NCI-H1694 (cell line): ENCODE measurements around the gene FAT1.
"Not testable (repeated sequence)": the region's sequence is repeated elsewhere in the genome, so short reads cannot be mapped to it uniquely, and the experiment has no call there.

Experiments used
- DNase-seq: peaks from one replicate; lab custom pipeline; 2025; lab: John Stamatoyannopoulos, UW

The FAT1 gene, protein sequence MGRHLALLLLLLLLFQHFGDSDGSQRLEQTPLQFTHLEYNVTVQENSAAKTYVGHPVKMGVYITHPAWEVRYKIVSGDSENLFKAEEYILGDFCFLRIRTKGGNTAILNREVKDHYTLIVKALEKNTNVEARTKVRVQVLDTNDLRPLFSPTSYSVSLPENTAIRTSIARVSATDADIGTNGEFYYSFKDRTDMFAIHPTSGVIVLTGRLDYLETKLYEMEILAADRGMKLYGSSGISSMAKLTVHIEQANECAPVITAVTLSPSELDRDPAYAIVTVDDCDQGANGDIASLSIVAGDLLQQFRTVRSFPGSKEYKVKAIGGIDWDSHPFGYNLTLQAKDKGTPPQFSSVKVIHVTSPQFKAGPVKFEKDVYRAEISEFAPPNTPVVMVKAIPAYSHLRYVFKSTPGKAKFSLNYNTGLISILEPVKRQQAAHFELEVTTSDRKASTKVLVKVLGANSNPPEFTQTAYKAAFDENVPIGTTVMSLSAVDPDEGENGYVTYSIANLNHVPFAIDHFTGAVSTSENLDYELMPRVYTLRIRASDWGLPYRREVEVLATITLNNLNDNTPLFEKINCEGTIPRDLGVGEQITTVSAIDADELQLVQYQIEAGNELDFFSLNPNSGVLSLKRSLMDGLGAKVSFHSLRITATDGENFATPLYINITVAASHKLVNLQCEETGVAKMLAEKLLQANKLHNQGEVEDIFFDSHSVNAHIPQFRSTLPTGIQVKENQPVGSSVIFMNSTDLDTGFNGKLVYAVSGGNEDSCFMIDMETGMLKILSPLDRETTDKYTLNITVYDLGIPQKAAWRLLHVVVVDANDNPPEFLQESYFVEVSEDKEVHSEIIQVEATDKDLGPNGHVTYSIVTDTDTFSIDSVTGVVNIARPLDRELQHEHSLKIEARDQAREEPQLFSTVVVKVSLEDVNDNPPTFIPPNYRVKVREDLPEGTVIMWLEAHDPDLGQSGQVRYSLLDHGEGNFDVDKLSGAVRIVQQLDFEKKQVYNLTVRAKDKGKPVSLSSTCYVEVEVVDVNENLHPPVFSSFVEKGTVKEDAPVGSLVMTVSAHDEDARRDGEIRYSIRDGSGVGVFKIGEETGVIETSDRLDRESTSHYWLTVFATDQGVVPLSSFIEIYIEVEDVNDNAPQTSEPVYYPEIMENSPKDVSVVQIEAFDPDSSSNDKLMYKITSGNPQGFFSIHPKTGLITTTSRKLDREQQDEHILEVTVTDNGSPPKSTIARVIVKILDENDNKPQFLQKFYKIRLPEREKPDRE (N-terminal part only)

DNA sequence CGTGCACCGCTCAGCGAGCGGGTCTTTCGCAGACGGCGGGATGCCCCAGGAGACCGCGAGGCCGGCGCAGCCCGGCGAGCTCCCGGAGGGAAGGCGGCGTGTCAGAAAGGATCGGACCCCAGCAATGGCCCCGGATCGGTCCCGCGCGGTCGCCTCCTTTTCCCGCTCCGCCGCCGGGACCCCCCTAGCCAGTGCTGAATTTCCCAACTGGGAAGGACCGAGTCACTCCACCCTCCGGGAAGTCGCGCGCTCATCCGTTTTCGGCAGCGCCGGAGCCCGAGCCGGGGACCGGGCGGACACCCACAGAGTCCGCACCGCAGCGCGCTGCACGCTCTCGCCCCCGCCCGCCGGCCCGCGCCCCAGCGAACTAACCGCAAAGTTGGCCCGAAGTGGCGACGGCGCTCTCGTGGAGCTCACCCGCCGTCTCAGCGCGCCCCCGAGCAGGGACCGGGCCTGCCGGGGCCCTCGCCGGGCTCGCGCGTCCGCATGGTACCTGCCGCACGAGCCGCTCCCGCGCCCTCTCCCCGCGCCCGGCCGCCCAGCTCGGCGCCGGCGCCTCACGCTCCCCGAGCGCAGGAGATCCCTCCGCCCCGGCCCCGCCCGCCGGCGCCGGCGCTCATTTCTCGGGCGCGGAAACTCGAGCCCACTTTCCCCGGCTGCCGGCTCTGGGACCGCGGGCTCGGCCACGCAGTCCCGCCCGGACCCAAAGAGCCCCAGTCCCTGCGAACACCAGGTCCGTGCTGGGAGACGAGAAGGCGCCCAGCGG lies at the start of gene FAT1:
FAT1 (minus strand) TSS at position 565 of the 766 bp plus-strand sequence. CDS start 14,029 bp downstream, outside the sequence.
- DNase-seq: no peak

DNA sequence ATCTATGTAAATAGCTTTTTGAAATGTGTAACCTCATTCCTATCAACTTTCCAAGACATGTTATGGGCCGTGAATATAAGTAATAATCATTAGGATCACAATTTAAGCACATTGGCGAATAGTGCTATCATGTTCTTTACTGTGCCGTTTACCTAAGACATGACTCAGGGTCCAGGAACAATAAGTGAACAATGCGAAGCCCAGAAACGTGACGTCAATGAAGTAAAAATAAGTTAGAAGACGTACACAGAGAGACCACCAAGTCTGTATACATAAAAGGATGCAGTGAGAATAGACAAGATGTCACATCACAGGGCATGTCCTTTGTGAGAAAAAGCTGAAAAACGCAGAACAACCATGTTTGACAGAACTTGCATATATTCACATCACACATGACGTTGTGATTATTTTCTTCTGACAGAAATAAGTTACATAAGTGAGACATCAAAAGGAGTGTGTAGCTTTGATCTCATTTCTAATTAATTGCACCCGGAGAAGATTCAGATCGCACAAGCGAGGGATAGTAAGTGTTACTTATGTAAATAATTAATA lies 49.4 kb upstream of the FAT1 start:
- DNase-seq: no peak

DNA sequence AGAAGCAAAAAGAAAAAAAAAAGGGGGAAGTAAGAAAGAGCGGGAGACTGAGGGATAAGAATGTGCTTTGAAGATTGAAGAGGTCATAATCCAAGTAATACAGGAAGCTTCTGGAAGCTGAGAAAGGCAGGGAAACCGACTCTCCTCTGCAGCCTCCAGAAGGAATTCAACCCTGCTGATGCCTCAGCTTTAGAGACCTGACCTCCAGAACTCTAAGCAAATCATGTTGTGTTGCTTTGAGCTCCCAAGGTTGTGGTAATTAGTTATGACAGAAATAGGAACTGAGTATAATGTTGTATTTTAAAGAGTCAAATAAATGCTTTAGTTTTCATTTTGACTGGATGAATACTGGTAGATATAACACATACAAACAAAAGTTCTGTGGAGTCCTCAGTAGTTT lies 48.0 kb upstream of the FAT1 start:
- DNase-seq: no peak

DNA sequence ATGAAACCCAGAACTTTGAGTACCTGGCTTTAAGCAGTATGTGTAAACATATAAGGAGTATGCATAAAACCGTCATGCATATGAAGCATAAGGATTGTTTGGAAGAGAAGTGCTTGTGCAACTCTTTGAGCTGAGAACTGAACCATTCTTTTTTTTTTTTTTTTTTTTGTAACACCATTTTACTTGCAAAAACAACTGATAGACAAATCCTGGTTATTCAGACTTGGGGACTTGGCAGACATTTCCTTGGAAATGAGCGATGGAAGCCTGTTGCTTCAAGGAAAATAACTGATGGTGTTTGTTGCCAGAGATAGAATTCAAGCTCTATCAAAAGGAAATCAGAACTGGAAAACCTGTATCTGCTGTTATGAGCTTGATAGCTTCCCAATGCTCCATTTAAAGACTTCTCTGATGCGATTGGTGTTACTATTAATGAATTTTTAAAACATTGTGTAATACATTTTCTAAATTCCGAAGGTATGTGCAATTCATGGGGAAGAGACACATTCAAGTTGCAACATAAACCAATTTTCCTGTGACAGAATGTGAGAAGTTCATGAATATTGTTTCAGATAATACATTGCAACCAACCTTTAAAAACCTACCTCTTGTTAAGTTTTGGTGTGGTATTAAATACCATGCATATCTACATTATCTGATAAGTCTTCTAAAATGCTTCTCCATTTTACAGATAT lies 47.0 kb upstream of the FAT1 start:
- no peak for DNase-seq

DNA sequence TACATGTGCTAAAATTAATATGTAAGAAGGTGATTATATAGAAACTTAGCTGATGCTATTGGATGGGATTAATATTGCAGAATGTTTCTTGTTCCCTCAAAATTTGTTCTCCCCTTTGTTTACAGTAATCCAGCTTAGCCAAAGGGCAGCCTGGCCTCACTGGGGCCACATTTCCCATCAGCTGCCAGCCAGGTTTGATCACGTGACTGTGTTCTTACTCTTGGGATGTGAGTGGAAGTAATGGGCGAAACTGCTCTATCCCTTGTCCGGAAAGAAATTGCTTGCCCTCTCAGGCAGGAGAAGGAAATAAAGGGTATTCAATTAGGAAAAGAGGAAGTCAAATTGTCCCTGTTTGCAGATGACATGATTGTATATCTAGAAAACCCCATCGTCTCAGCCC lies 44.1 kb upstream of the FAT1 start:
- no peak for DNase-seq

DNA sequence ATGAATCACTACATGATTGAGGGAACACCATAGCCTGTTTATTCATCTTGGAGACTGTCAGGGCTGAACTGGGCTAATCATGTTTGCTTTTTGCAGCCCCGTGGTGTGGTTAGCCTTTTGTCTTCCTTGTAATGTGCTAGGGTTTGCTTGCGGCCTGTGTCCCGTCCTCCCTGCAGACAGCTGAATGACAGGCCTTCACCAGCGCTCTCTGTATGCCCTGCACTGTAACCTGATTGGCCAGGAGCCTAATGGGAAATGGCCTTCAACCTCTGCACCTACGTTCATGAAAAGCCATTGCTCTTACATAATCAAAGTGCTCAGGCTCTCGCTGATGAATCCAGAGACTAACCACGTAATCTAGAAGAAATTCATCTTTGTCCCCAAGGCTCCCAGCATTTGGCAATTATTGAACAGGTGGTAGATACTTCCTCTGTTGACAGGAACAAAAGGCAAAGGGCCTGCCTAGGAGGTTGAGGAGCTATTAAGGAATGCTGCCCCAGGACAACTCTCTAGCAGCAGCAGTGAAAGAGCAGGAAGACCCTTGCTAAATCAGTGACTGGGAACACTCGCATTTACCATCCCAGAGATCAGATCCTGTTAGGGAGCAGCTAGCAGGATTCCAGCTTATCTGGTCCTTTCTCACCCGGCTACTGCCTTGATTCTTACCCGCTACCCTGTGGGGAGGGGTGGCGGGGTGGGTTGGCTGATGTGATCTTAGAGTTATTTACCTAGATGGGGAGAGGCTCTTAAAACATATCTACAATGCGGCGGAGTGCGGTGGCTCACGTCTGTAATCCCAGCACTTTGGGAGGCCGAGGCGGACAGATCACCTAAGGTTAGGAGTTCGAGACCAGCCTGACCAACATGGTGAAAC lies 42.3 kb upstream of the FAT1 start:
- no peak for DNase-seq

DNA sequence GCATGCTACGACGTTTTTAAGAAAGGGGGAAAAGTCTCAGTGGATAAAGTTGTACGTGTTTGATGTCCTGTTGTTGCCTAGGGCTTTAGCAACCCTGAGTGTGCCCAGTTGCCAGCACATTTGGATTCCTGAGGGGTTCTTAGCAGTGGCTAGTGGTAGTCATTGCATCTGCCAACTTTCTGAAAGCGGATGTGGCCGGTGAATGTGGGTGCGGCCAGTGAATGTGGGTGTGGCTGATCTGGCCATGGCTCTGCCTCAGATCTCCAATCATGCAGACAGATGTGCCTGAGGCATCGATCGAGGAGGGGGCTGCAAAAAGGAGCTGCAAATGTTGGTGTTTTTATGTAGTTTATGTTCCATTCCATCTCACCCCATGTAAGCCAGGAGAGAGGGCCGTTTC lies 41.5 kb upstream of the FAT1 start:
- no peak for DNase-seq

DNA sequence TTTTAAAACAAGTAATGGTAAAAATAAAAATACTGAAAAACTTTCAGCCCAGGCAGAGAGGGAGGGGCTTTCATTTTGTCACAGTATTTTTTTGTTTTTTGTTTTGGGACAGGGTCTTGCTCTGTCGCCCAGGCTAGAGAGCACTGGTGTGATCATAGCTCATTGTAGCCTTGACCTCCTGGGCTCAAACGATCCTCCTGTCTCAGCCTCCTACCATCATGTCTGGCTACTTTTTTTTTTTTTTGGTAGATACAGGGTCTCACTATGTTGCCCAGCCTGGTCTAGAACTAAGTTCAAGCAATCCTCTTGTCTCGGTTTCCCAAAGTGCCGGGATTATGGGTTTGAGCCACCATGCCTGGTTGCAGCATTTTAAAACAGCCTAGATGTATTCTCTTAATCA lies 40.8 kb upstream of the FAT1 start:
- no peak for DNase-seq

DNA sequence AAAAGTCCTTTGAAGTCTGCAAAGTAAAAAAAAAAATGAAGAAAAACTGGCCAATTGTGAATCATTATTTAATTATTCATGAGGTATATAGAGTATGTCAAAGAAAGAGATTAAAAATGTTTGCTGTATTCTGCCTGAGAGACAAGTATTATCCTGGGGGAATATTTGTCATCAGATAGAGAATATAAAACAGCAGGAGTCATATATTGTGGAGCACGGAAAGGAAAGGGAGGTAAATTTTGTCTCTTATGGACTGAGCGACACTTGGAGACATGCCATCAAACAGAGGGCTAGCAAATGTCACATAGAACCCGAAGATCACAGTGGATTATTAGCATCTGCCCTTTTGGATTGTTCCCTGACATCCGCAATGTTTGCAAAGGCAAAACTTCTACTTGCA lies 39.2 kb upstream of the FAT1 start:
- no peak for DNase-seq

DNA sequence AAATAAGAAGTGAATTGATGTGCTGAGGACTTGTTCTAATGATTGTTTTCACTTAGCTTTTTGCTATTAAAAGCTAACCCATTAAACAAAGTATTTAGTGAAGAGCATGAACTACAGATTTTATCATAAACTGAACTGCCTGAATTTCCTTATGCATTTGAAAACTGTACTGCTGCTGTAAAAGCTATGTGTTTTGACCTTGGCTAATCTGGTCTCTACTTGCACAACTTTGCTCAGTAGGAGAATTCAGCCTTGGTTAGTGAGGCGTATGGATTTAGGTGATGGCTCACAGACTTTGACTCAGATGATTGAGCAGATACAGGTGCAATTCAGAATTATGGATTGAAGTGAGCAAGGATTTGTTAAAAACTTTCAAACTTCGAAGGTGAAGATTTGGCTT lies 38.7 kb upstream of the FAT1 start:
- DNase-seq: no peak

DNA sequence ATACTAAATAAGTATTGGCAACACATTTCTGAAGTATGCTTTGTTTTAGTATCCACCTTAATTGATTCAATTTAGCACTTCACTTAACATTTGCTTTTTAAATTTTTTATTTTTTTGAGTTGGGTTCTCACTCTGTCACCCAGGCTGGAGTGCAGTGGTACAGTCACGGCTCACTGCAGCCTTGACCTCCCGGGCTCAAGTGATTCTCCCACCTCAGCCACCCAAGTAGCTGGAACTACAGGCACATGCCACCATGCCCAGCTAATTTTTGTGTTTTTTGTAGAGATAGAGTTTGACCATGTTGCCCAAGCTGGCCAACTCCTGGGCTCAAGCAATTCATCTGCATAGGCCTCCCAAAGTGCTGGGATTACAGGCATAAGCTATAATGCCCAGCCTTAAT lies 38.3 kb upstream of the FAT1 start:
- not testable (repeated sequence) for DNase-seq

DNA sequence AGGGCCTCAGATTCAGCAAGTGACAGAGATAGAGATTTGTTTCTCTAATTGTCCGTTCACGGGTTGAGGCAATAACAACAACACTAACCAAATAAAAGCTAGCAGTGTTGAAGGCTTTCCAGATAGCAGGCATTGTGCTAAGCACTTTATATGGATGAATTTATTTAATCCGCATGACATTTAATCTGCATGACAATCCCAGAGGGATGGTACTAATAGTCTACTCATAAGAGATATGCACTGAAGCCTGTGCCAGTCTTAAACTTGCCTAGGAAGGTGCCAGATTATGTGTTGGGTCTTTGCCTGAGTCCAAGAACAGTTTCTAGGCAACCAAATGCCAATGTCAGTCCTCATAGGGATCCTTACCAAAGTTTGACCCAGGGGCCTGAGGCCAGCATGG lies 37.7 kb upstream of the FAT1 start:
- no peak for DNase-seq

DNA sequence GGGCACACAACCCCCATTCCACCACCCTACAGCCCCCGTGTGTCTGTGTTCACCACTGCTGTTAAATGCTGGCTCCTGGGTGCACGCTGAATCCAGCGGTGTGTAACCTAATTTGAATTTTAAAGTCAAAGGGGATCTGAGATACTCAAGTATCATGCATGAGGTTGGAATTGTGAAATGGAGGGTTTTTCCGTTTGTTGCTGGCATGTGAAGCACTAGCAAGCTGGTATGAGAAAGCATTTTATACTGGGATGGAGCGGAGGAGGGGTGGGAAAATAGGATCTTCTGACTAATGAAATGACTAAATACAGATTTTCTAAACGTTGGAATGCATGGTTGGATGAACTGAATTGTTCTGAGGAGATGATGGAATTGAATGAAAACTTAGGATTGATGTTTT lies 36.9 kb upstream of the FAT1 start:
- DNase-seq: no peak

DNA sequence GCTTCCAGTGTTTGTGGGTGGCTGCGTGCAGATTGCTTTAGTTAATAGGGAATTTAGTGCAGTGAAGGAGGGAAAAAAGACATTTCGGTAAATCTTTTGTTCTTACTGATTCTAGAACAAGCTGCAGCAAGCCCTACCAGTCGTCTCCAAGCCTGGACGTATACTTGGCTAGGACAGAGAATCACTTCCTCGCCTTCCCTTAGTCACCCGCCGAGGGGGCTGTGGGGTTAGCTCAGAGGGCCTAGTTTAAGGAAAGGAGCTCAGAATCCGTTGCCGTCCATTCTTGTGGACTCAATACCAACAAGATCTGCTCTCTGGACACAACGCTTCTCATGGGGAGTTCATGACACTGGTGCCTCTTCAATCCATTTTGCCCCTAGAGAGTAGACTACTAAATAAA lies 36.3 kb upstream of the FAT1 start:
- DNase-seq: no peak

DNA sequence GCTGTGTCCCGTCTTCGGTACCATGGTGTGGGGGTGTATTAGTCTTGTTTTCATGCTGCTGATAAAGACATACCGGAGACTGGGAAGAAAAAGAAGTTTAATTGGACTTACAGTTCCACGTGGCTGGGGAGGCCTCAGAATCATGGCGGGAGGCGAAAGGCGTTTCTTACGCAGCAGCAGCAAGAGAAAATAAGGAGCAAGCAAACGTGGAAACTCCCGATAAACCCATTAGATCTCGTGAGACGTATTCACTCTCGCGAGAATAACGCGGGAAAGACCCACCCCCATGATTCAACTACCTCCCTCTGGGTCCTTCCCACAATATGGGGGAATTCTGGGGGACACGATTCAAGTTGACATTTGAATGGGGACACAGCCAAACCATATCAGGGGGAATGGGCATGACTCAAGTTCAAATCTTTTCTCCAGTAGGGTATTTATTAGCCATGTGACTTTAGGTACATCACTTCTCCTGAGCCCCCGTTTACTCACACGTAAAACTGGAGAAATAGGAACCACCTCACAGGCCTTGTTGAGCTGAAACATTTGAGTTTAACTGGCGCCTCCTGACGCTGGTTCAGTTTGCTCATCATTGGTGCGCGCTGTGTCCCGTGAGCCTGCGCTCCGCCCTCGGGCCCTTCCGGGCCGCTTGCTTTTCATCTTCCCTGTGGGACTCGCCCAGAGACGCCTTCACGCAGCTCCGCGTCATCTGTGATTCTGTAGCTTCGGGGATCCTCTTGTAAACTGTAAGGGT lies 35.5 kb upstream of the FAT1 start:
- DNase-seq: no peak

DNA sequence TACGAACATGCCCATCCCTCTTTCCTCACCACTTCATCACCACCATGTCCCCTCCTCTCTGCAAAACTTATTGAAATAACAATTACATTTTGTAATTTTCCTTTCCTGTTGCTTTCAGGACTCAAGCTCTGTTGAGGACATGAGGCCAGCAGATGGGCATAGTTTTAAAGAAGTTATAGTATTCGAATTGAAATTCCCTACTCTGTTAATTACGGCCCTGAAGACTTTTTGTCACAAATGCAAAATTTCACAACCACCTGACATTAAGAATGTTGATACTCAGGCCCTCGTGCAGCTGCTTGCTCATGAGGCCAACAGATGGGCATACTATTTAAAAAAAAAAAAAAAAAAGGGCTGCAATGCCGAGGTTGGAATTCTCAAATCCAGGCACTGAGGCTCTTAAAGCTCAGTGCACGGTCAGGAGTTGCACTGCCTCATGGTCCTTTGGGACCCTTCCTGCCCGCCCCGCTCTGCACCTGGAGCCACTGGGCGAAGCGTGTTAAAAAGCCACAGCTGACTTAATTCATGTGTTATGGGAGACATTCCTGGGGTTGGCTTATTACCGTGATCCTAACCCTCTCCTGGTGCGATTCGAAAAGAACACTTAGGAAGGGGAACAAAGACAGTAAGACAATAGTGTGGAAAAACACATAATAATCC lies 34.2 kb upstream of the FAT1 start:
- peak; percentile 15 for DNase-seq

DNA sequence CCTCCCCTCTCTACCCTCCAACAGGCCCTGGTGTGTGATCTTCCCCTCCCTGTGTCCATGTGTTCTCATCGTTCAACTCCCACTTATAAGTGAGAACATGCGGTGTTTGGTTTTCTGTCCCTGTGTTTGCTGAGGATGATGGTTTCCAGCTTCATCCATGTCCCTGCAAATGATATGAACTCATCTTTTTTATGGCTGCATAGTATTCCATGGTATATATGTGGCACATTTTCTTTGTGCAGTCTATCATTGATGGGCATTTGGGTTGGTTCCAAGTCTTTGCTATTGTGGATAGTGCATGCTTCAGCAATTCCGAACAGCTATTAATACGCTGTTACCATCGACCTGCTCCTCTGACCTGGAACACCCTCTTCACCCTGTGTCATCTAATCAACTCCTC lies 32.9 kb upstream of the FAT1 start:
- DNase-seq: not testable (repeated sequence)
